HEK293 (cell line): ENCODE measurements around the gene PLCL1.
"Not testable (repeated sequence)": the region's sequence is repeated elsewhere in the genome, so short reads cannot be mapped to it uniquely, and the experiment has no call there.

Experiments used
- CTCF ChIA-PET: fragments of 350-600 bp; formaldehyde crosslinking; extraction: SDS; loops from one replicate; lab custom pipeline; 2021; ENCODE audit warnings: antibody characterized with exemption; lab: Yijun Ruan, JAX
- POLR2A ChIA-PET: fragments of 300-600 bp; formaldehyde crosslinking; extraction: SDS; loops from one replicate; lab custom pipeline; 2020; ENCODE audit warnings: antibody characterized with exemption, inconsistent platforms; lab: Yijun Ruan, JAX
- H3K27ac ChIP-seq: fragments of 200-500 bp; sonication (Bioruptor generic); 2 replicates; pipeline ENCODE4 v1.5.1; 2014; ENCODE audit warnings: low read depth, low read length, control low read depth, inconsistent platforms; ENCODE audit errors: extremely low read depth
- H3K36me3 ChIP-seq, 2 experiments: fragments of 200-500 bp in 1 of 2; sonication (Bioruptor generic) in 1 of 2; 1 replicate in 1 of 2; 2 replicates in 1 of 2; pipeline ENCODE4 v1.5.1; 2014 to 2017; ENCODE audit warnings: inconsistent platforms in 2 of 2, low read length in 2 of 2; ENCODE audit not compliant: control insufficient read depth in 2 of 2, insufficient read depth in 1 of 2
- H3K4me1 ChIP-seq: fragments of 200-500 bp; sonication (Bioruptor generic); 2 replicates; pipeline ENCODE4 v1.5.1; 2014; ENCODE audit warnings: mild to moderate bottlenecking, low read length, inconsistent platforms; ENCODE audit not compliant: control insufficient read depth, insufficient read depth
- H3K4me3 ChIP-seq: 2 replicates; pipeline ENCODE4 v1.5.1; 2011; ENCODE audit warnings: low read depth, mild to moderate bottlenecking, control low read depth, low read length, moderate library complexity
- H3K9me3 ChIP-seq: fragments of 200-500 bp; sonication (Bioruptor generic); 2 replicates; pipeline ENCODE4 v1.5.1; 2014; ENCODE audit warnings: low read depth, low read length, inconsistent platforms; ENCODE audit not compliant: control insufficient read depth, insufficient read depth
- GLI4 ChIP-seq: fragments of 450-650 bp; formaldehyde crosslinking; IDR thresholded peaks from 2 replicates; pipeline ENCODE4 v1.5.1; 2016; ENCODE audit warnings: missing biosample characterization, missing genetic modification characterization
- KLF9 ChIP-seq: fragments of 450-650 bp; formaldehyde crosslinking; IDR thresholded peaks from 2 replicates; pipeline ENCODE4 v1.5.1; 2016; ENCODE audit warnings: missing biosample characterization, missing genetic modification characterization, low read depth
- REPIN1 ChIP-seq: fragments of 450-650 bp; formaldehyde crosslinking; IDR thresholded peaks from 2 replicates; pipeline ENCODE4 v1.5.1; 2017; ENCODE audit warnings: missing biosample characterization, missing genetic modification characterization, low read depth
- ZBTB11 ChIP-seq: fragments of 450-650 bp; formaldehyde crosslinking; conservative IDR thresholded peaks from 2 replicates; pipeline ENCODE4 v1.5.1; 2016; ENCODE audit warnings: low read depth, missing biosample characterization, missing genetic modification characterization
- ZNF121 ChIP-seq: fragments of 450-650 bp; formaldehyde crosslinking; IDR thresholded peaks from 2 replicates; pipeline ENCODE4 v1.5.1; 2016; ENCODE audit warnings: missing biosample characterization, missing genetic modification characterization
- ZNF132 ChIP-seq: fragments of 450-650 bp; formaldehyde crosslinking; IDR thresholded peaks from 2 replicates; pipeline ENCODE4 v1.5.1; 2017; ENCODE audit warnings: missing biosample characterization, missing genetic modification characterization, borderline replicate concordance
- ZNF16 ChIP-seq: fragments of 450-650 bp; formaldehyde crosslinking; IDR thresholded peaks from 2 replicates; pipeline ENCODE4 v1.5.1; 2016; ENCODE audit warnings: low read depth, missing biosample characterization, missing genetic modification characterization
- ZNF221 ChIP-seq: fragments of 450-650 bp; formaldehyde crosslinking; IDR thresholded peaks from 2 replicates; pipeline ENCODE4 v1.5.1; 2017; ENCODE audit warnings: missing biosample characterization, missing genetic modification characterization, borderline replicate concordance
- ZNF248 ChIP-seq: fragments of 450-650 bp; formaldehyde crosslinking; IDR thresholded peaks from 2 replicates; pipeline ENCODE4 v1.5.1; 2017; ENCODE audit warnings: missing biosample characterization, missing genetic modification characterization
- ZNF292 ChIP-seq: fragments of 450-650 bp; formaldehyde crosslinking; IDR thresholded peaks from 2 replicates; pipeline ENCODE4 v1.5.1; 2016; ENCODE audit warnings: low read depth, missing biosample characterization, missing genetic modification characterization, borderline replicate concordance
- ZNF391 ChIP-seq: fragments of 450-650 bp; formaldehyde crosslinking; IDR thresholded peaks from 2 replicates; pipeline ENCODE4 v1.5.1; 2016; ENCODE audit warnings: low read depth, missing biosample characterization, missing genetic modification characterization, borderline replicate concordance
- ZNF416 ChIP-seq: fragments of 450-650 bp; formaldehyde crosslinking; IDR thresholded peaks from 2 replicates; pipeline ENCODE4 v1.5.1; 2016; ENCODE audit warnings: missing biosample characterization, missing genetic modification characterization
- ZNF426 ChIP-seq: fragments of 450-650 bp; formaldehyde crosslinking; IDR thresholded peaks from 2 replicates; pipeline ENCODE4 v1.5.1; 2017; ENCODE audit warnings: missing biosample characterization, missing genetic modification characterization, mild to moderate bottlenecking, inconsistent platforms, moderate library complexity
- ZNF555 ChIP-seq: fragments of 450-650 bp; formaldehyde crosslinking; conservative IDR thresholded peaks from 2 replicates; pipeline ENCODE4 v1.5.1; 2017; ENCODE audit warnings: missing biosample characterization, mild to moderate bottlenecking, missing genetic modification characterization, inconsistent platforms
- ZNF610 ChIP-seq: fragments of 450-650 bp; formaldehyde crosslinking; IDR thresholded peaks from 2 replicates; pipeline ENCODE4 v1.5.1; 2016; ENCODE audit warnings: missing biosample characterization, missing genetic modification characterization, borderline replicate concordance
- ZNF629 ChIP-seq: fragments of 450-650 bp; formaldehyde crosslinking; IDR thresholded peaks from 2 replicates; pipeline ENCODE4 v1.5.1; 2017; ENCODE audit warnings: missing biosample characterization, missing genetic modification characterization
- ZNF664 ChIP-seq: fragments of 450-650 bp; formaldehyde crosslinking; IDR thresholded peaks from 2 replicates; pipeline ENCODE4 v1.5.1; 2016; ENCODE audit warnings: missing biosample characterization, missing genetic modification characterization
- ZNF701 ChIP-seq: fragments of 450-650 bp; formaldehyde crosslinking; IDR thresholded peaks from 2 replicates; pipeline ENCODE4 v1.5.1; 2016; ENCODE audit warnings: missing biosample characterization, missing genetic modification characterization
- ZNF830 ChIP-seq: fragments of 450-650 bp; IDR thresholded peaks from 2 replicates; pipeline ENCODE4 v1.5.0; 2018; ENCODE audit warnings: missing biosample characterization, missing genetic modification characterization, low read depth, mild to moderate bottlenecking, moderate library complexity
- ZSCAN30 ChIP-seq: fragments of 450-650 bp; IDR thresholded peaks from 2 replicates; pipeline ENCODE4 v1.5.1; 2018; ENCODE audit warnings: missing biosample characterization, mild to moderate bottlenecking, missing genetic modification characterization, moderate library complexity

PLCL1 gene

DNA sequence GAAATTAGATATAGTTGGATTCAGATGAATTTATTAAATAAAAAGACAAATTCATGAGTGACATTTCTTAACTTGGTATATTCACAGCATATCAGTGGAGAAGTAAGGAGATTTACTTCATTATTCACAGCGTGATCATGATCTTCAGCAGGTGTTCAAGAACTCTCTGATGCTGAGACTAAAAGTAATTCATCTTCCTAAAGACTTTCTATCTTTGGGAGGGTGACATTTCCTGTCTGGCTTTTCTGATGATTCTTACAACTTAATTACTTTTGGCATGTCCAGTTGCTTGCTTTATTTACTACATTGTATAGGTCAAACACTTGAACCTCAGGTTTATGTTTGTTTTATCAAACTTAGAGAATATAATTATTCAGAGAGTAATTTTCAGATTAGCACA is 224.6 kb downstream of the PLCL1 start:
- no peak overlapping the region for H3K4me3 ChIP-seq
- ChIA-PET POLR2A (no interaction called here), CTCF (no interaction called here)
- TF ChIP-seq ZNF121 (tag by site-specific recombination) (no peak), ZSCAN30 (tag by site-specific recombination) (no peak), REPIN1 (tag by site-specific recombination) (no peak)
- H3K36me3 ChIP-seq = no peaks in the 10 kb centered on the region
- H3K27ac ChIP-seq = no peak overlapping the region
- H3K4me1 ChIP-seq = 0 out of 2 replicates have a peak, but pooled peaks cover 3% of the 10 kb centered on the region
- H3K9me3 ChIP-seq = no peaks in the 10 kb centered on the region

DNA sequence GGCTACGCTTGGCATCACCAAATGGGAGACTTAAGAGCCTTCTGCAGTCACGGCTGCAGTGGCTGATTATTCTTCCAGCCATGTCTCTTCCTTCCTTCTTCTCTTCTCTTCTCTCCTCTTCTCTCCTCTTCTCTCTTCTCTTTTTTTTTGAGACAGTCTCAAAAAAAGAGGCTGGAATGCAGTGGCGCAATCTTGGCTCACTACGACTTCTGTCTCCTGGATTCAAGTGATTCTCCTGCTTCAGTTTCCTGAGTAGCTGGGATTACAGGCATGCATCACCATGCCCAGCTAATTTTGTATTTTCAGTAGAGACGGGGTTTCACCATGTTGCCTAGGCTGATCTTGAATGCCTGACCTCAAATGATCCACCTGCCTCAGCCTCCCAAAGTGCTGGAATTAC is 225.2 kb downstream of the PLCL1 start:
- H3K9me3 ChIP-seq, H3K4me1 ChIP-seq, H3K27ac ChIP-seq, POLR2A ChIA-PET, H3K36me3 ChIP-seq, H3K4me3 ChIP-seq: not testable (repeated sequence)
- CTCF ChIA-PET = interaction anchor here (0.7 kb wide), 1 partner anchor 1708 kb away, joined by 3 read pairs; no protein-coding TSS in a partner anchor

- H3K27ac ChIP-seq = no peak overlapping the region
- H3K4me3 ChIP-seq = no peak overlapping the region
- no peaks in the 10 kb centered on the region for H3K36me3 ChIP-seq
- H3K4me1 ChIP-seq = 0 out of 2 replicates have a peak, but pooled peaks cover 3% of the 10 kb centered on the region
- POLR2A ChIA-PET = no interaction called here
- CTCF ChIA-PET = interaction anchor here (0.6 kb wide), 1 partner anchor 806 kb away, joined by 5 read pairs; no protein-coding TSS in a partner anchor
- no peaks in the 10 kb centered on the region for H3K9me3 ChIP-seq
- TF ChIP-seq ZNF610 (tag by site-specific recombination) (no peak), ZNF629 (tag by site-specific recombination) (no peak), KLF9 (tag by site-specific recombination) (no peak), ZNF221 (tag by site-specific recombination) (no peak), ZNF132 (tag by site-specific recombination) (no peak), ZNF292 (tag by site-specific recombination) (no peak), ZNF416 (no peak), ZNF426 (no peak), ZNF555 (tag by site-specific recombination) (no peak), ZNF16 (tag by site-specific recombination) (no peak), ZNF664 (tag by site-specific recombination) (no peak), ZBTB11 (tag by site-specific recombination) (no peak), ZNF391 (tag by site-specific recombination) (no peak), GLI4 (tag by site-specific recombination) (no peak), ZNF248 (tag by site-specific recombination) (no peak), ZNF830 (tag by site-specific recombination) (no peak), ZNF701 (tag by site-specific recombination) (no peak)
- TF ChIP-seq, all 188 proteins: peak for 0
Observed at GRCh38 chr2:198033626-198034025, 229.2 kb downstream of the PLCL1 start.
